Neural progenitor cell (in vitro differentiated cells): ENCODE measurements around the gene CD3D.

Source experiments
- EZH2phosphoT487 ChIP-seq: fragments of 200-600 bp; sonication (generic); IDR thresholded peaks from 2 replicates; pipeline ENCODE4 v1.6.1; 2017; ENCODE audit warnings: antibody characterized with exemption
- TF ChIP-seq, protein P1 (sequence below): fragments of 200-600 bp; sonication (generic); IDR thresholded peaks from 2 replicates; pipeline ENCODE4 v1.5.1; 2017; ENCODE audit warnings: antibody characterized with exemption, mild to moderate bottlenecking

DNA sequence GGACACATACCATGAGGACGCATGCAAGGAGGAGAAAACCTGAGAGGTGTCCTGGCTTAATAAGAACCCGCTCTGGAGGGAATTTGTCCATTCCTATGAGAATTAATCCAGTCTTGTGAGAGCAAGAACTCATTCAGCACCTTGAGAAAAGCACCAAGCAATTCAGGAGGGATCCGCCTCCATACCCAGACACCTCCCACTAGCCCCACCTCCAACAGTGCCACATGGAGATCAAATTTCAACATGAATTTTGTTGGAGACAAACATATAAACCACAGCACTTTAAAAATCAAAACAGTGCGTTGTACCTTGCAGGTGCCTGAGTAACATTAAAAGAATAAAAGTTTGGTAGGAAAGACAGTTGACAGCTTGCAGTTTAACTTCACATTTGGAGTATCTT lies 28.3 kb upstream of the CD3D start:
- TF ChIP-seq, protein P1, sequence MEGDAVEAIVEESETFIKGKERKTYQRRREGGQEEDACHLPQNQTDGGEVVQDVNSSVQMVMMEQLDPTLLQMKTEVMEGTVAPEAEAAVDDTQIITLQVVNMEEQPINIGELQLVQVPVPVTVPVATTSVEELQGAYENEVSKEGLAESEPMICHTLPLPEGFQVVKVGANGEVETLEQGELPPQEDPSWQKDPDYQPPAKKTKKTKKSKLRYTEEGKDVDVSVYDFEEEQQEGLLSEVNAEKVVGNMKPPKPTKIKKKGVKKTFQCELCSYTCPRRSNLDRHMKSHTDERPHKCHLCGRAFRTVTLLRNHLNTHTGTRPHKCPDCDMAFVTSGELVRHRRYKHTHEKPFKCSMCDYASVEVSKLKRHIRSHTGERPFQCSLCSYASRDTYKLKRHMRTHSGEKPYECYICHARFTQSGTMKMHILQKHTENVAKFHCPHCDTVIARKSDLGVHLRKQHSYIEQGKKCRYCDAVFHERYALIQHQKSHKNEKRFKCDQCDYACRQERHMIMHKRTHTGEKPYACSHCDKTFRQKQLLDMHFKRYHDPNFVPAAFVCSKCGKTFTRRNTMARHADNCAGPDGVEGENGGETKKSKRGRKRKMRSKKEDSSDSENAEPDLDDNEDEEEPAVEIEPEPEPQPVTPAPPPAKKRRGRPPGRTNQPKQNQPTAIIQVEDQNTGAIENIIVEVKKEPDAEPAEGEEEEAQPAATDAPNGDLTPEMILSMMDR, result no peak
- TF ChIP-seq EZH2phosphoT487, result no peak
